Measurements from ENCODE around the gene WNK1. TPM values are rescaled to one million over a fixed set of nuclear protein-coding genes. Genes with fewer than 3 reads are reported as not detected.

The WNK1 gene
- polyA plus RNA-seq, 1 donor (not counting 4 experiments of a cell fraction or from before 2014, with no cell fraction given) = 72.3 TPM

DNA sequence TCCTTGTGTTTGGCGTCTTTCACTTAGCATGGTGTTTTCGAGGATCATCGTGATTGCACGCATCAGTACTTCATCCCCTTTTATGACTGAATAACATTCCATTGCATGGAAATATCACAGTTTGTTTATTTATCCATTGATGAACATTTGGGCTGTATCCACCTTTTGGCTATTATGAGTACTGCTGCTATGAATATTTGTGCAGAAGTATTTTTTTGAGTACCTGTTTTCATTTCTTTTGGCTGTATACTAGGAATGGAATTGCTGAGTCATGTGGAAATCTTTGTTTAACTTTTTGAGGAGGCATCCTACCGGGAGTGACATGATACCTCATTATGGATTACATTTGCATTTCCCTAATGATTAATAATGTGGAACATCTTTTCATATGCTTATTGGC, 66.4 kb downstream of the WNK1 start:
- Histone ChIP-seq H3K27ac (ENCODE audit: control insufficient read depth, insufficient read depth, low read length) (no peak overlapping the region), H3K4me2 (ENCODE audit: control insufficient read depth, extremely low read depth, insufficient read depth, low read depth, low read length) (no peak overlapping the region)
- no peak for FAIRE-seq

DNA sequence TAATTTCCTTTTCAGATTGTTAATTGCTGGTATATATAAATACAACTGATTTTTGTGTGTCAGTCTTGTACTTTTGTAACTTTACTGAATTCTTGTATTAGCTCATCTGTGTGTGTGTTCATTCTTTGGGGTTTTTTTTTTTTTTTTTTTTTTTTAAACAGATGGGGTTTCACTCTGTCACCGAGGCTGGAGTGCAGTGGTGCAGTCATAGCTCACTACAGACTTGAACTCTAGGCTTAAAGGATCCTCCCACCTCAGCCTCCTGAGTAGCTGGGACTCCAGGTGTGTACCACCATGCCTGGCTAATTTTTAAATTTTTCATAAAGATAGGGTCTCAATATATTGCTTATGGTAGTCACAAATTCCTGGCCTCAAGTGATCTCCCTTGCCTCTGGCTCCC, 68.0 kb downstream of the WNK1 start:
- TF ChIP-seq EZH2 (IDR thresholded peaks at IDR 0.05; ENCODE audit: low read length) = no peak
- TF ChIP-seq, protein P1, sequence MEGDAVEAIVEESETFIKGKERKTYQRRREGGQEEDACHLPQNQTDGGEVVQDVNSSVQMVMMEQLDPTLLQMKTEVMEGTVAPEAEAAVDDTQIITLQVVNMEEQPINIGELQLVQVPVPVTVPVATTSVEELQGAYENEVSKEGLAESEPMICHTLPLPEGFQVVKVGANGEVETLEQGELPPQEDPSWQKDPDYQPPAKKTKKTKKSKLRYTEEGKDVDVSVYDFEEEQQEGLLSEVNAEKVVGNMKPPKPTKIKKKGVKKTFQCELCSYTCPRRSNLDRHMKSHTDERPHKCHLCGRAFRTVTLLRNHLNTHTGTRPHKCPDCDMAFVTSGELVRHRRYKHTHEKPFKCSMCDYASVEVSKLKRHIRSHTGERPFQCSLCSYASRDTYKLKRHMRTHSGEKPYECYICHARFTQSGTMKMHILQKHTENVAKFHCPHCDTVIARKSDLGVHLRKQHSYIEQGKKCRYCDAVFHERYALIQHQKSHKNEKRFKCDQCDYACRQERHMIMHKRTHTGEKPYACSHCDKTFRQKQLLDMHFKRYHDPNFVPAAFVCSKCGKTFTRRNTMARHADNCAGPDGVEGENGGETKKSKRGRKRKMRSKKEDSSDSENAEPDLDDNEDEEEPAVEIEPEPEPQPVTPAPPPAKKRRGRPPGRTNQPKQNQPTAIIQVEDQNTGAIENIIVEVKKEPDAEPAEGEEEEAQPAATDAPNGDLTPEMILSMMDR (optimal IDR thresholded peaks at IDR 0.05 in 1 of 3, IDR thresholded peaks at IDR 0.05 in 1 of 3, conservative IDR thresholded peaks at IDR 0.05 in 1 of 3; ENCODE audit: extremely low read depth in 1 of 3, insufficient read depth in 2 of 3, low read length in 3 of 3) = no peak
- no peaks in the 10 kb centered on the region for H3K36me3 ChIP-seq (ENCODE audit: control insufficient read depth in 2 of 2, extremely low read depth in 1 of 2, insufficient read depth in 2 of 2, low read length in 2 of 2)
- H3K27me3 ChIP-seq (ENCODE audit: control insufficient read depth, extremely low read depth, insufficient read depth, low read length) = no peaks in the 10 kb centered on the region
- H3K27ac ChIP-seq (ENCODE audit: control insufficient read depth, insufficient read depth, low read length) = no peak overlapping the region
- dilution Hi-C loops (cut with MboI; ENCODE audit: extremely low pct_ligation_motif_present, low sequenced_read_pairs) = no loop called here
- no peak overlapping the region for H3K9ac ChIP-seq (ENCODE audit: control insufficient read depth, extremely low read depth, insufficient read depth, low read length)
- no peak overlapping the region for H3K4me3 ChIP-seq (ENCODE audit: control insufficient read depth in 2 of 3, extremely low read depth in 1 of 3, insufficient read depth in 2 of 3, low read depth in 1 of 3, low read length in 3 of 3)
- H3K4me2 ChIP-seq (ENCODE audit: control insufficient read depth, extremely low read depth, insufficient read depth, low read depth, low read length) = no peak overlapping the region
- DNase-seq (ENCODE audit: low read depth, low spot score) (no peak), FAIRE-seq (no peak)
- H2AFZ ChIP-seq (ENCODE audit: control insufficient read depth, low read length) = no peak overlapping the region
- no peaks in the 10 kb centered on the region for H3K9me1 ChIP-seq (ENCODE audit: control insufficient read depth, extremely low read depth, insufficient read depth, low read length)
- H4K20me1 ChIP-seq (ENCODE audit: control insufficient read depth, extremely low read depth, insufficient read depth, low read length) = no peaks in the 10 kb centered on the region
- H3K9me3 ChIP-seq (ENCODE audit: control insufficient read depth, low read depth, low read length) = no peaks in the 10 kb centered on the region
- H3K4me1 ChIP-seq (ENCODE audit: control insufficient read depth, extremely low read depth, insufficient read depth, low read length) = peaks cover 15% of the 10 kb centered on the region
- peaks cover 75% of the 10 kb centered on the region for H3K79me2 ChIP-seq (ENCODE audit: control insufficient read depth, insufficient read depth, low read length)

More for the DNA sequence above, 66.4 kb downstream of the WNK1 start:
- Histone ChIP-seq H4K20me1 (ENCODE audit: control insufficient read depth, extremely low read depth, insufficient read depth, low read length) (peaks cover 4% of the 10 kb centered on the region), H3K9me1 (ENCODE audit: control insufficient read depth, extremely low read depth, insufficient read depth, low read length) (no peaks in the 10 kb centered on the region), H3K27me3 (ENCODE audit: control insufficient read depth, extremely low read depth, insufficient read depth, low read length) (no peaks in the 10 kb centered on the region), H2AFZ (ENCODE audit: control insufficient read depth, low read length) (no peak overlapping the region), H3K9me3 (ENCODE audit: control insufficient read depth, low read depth, low read length) (no peaks in the 10 kb centered on the region), H3K36me3 (ENCODE audit: control insufficient read depth in 2 of 2, extremely low read depth in 1 of 2, insufficient read depth in 2 of 2, low read length in 2 of 2) (peaks cover 2 to 3% of the 10 kb centered on the region in 2 experiments), H3K9ac (ENCODE audit: control insufficient read depth, extremely low read depth, insufficient read depth, low read length) (no peak overlapping the region), H3K4me3 (ENCODE audit: control insufficient read depth in 2 of 3, extremely low read depth in 1 of 3, insufficient read depth in 2 of 3, low read depth in 1 of 3, low read length in 3 of 3) (no peak overlapping the region), H3K79me2 (ENCODE audit: control insufficient read depth, insufficient read depth, low read length) (peaks cover 69% of the 10 kb centered on the region), H3K4me1 (ENCODE audit: control insufficient read depth, extremely low read depth, insufficient read depth, low read length) (peaks cover 19% of the 10 kb centered on the region)
- no peak for TF ChIP-seq EZH2 (IDR thresholded peaks at IDR 0.05; ENCODE audit: low read length)
- TF ChIP-seq, protein P1 (optimal IDR thresholded peaks at IDR 0.05 in 1 of 3, IDR thresholded peaks at IDR 0.05 in 1 of 3, conservative IDR thresholded peaks at IDR 0.05 in 1 of 3; ENCODE audit: extremely low read depth in 1 of 3, insufficient read depth in 2 of 3, low read length in 3 of 3) = no peak
- no peak for DNase-seq (ENCODE audit: low read depth, low spot score)
- dilution Hi-C loops (cut with MboI; ENCODE audit: extremely low pct_ligation_motif_present, low sequenced_read_pairs) = no loop called here

All from keratinocyte (primary cell).